ENCODE measurements around the gene NOXA1.

The NOXA1 gene

GRCh38 chr9:137452761-137453642 is 29.8 kb downstream of the NOXA1 start:
- H3K4me1 ChIP-seq (ENCODE audit: insufficient read depth, low read length): peaks cover 9% of the 10 kb centered on the region; the same call in 1 of the 2 replicates
- H3K36me3 ChIP-seq (ENCODE audit: insufficient read depth, low read length): no peaks in the 10 kb centered on the region
- no peaks in the 10 kb centered on the region for H3K9me3 ChIP-seq (ENCODE audit: control insufficient read depth, insufficient read depth, low read length)
- peak overlapping the region; percentile 36; the same call in 1 of the 2 replicates for H3K9ac ChIP-seq (ENCODE audit: low read depth, low read length)

- Histone ChIP-seq H3K36me3 (ENCODE audit: insufficient read depth, low read length) (no peaks in the 10 kb centered on the region), H3K4me1 (ENCODE audit: insufficient read depth, low read length) (peaks cover 9% of the 10 kb centered on the region; the same call in 1 of the 2 replicates)
These were observed 30.5 kb downstream of the NOXA1 start for GRCh38 chr9:137453643-137454081.

DNA sequence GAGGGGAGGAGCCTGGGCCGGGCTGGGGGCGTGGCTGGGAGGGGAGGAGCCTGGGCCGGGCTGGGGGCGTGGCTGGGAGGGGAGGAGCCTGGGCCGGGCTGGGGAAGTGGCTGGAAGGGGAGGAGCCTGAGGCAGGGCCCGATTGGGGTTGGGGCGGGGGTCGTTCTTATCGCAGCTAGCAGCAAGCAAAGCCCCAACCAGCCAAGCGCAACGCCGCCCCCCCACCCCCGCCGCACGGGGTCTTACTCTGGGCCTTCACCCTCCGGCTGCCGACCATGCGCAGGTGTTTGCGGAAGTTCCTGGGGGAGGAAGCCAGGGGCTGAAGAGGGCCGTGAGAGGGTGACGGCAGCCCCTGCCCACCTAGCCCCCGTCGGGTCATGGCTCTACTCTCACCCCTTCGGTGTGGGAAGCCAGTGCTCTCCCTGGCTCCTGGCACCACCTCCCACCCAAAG is 31.0 kb downstream of the NOXA1 start:
- peak overlapping the region; percentile 55; the same call in 1 of the 2 replicates for H3K9ac ChIP-seq (ENCODE audit: low read depth, low read length)
- no peaks in the 10 kb centered on the region for H3K36me3 ChIP-seq (ENCODE audit: insufficient read depth, low read length)
- peaks cover 9% of the 10 kb centered on the region; the same call in 1 of the 2 replicates for H3K4me1 ChIP-seq (ENCODE audit: insufficient read depth, low read length)
- H3K9me3 ChIP-seq (ENCODE audit: control insufficient read depth, insufficient read depth, low read length): no peaks in the 10 kb centered on the region

More at GRCh38 chr9:137453643-137454081, 30.5 kb downstream of the NOXA1 start:
- peak overlapping the region; percentile 36; the same call in 1 of the 2 replicates for H3K9ac ChIP-seq (ENCODE audit: low read depth, low read length)
- no peaks in the 10 kb centered on the region for H3K9me3 ChIP-seq (ENCODE audit: control insufficient read depth, insufficient read depth, low read length)

DNA sequence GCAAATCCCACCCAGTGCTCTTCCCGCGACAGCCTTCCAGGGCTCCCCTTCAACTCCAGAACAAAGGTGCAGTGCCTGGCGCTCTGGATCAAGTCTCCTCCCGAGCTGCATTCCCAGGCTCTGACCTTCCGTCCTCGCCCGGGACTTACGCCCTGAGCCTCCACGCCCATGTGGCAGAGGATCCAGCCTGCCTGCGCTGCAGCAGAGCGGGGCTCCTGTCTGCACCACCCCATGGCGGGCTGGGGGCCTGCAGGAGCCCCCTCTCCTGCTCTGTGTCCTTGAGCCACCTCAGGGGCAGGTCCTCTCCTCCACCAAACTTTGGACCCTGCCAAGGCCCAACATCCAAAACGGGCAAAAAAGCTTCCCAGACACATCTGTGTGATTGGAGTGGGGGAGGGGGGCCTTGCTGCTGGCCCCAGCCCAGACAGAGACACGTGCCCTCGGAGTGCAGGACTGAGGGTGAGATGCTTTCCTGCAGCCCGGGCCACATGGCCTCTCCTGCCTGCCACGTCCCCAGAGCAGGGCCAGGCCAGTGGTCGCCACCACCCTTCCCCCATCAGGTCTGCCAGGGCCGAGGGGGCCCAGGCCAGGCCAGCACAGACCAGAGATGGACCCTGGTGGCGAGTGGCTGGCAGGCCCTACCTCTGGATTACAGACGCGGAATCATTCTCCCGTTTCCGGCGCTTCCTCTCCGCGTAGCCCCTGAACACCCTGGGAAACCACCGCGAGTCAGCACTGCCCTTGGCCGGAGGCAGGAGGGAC is 31.6 kb downstream of the NOXA1 start:
- peak overlapping the region; percentile 55; the same call in 1 of the 2 replicates for H3K9ac ChIP-seq (ENCODE audit: low read depth, low read length)
- H3K9me3 ChIP-seq (ENCODE audit: control insufficient read depth, insufficient read depth, low read length): no peaks in the 10 kb centered on the region
- H3K36me3 ChIP-seq (ENCODE audit: insufficient read depth, low read length): no peaks in the 10 kb centered on the region
- H3K4me1 ChIP-seq (ENCODE audit: insufficient read depth, low read length): peaks cover 9% of the 10 kb centered on the region; the same call in 1 of the 2 replicates

DNA sequence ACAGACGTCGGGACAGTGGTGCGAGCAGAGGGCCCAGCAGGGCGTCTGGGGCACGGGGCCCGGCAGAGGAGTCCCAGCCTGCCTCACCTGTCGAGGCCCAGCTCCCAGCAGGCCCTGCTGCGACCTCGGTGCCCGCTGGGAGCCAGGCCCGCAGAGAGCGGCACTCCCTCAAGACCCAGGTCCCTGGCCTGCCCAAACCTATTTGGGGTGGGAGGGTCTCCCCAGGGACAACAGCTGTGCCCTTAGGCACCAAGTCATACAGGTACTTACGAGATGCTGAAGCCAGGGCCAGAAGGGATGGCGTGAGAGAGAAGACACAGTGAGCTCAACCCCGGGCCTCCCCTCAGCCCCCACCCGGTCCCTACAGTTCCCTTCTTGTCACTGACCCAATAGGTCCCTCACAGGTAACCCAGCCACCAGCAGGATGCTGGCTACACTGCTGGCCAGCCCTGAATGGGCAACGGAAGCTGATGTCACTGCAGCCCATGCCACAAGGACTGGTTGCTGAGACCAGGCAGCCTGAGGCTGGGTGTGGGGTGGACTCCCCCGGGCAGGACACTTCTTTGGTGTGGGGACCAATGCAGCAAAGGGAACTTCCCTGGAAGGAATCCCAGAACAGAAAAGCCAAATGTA is 32.3 kb downstream of the NOXA1 start:
- no peak overlapping the region for H3K9ac ChIP-seq (ENCODE audit: low read depth, low read length)
- no peaks in the 10 kb centered on the region for H3K9me3 ChIP-seq (ENCODE audit: control insufficient read depth, insufficient read depth, low read length)
- H3K36me3 ChIP-seq (ENCODE audit: insufficient read depth, low read length): no peaks in the 10 kb centered on the region
- H3K4me1 ChIP-seq (ENCODE audit: insufficient read depth, low read length): peaks cover 9% of the 10 kb centered on the region; the same call in 1 of the 2 replicates

GRCh38 chr9:137456061-137456863 is 33.1 kb downstream of the NOXA1 start:
- Histone ChIP-seq H3K9me3 (ENCODE audit: control insufficient read depth, insufficient read depth, low read length) (no peaks in the 10 kb centered on the region), H3K9ac (ENCODE audit: low read depth, low read length) (no peak overlapping the region), H3K36me3 (ENCODE audit: insufficient read depth, low read length) (no peaks in the 10 kb centered on the region), H3K4me1 (ENCODE audit: insufficient read depth, low read length) (peaks cover 9% of the 10 kb centered on the region; the same call in 1 of the 2 replicates)

DNA sequence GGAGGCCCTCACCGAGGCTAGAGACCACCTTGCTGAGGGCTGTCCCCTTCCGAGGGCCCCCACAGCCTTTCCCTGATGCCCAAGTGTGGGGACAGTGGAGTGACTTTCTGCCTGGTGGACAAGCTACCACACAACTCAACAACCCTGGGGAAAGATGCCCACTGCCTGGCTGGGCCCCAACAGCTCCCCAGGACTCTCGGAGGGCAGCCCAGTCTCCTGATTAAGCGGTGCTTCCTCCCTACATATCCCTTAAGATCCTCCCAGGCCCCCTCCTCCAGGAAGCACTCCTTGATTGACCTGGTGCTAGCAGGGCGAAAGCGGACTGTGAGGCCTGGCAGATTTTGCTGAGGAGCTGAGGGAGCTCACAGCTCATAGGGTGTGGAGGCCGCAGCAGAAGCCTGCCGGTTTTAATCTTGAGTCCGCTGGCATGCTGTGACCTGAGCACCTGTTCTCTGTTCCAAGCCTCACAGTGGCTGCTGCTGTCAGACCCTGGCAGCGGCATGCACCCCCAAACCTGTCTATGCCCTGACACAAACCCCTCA is 33.7 kb downstream of the NOXA1 start:
- H3K4me1 ChIP-seq (ENCODE audit: insufficient read depth, low read length): peaks cover 9% of the 10 kb centered on the region; the same call in 1 of the 2 replicates
- no peak overlapping the region for H3K9ac ChIP-seq (ENCODE audit: low read depth, low read length)
- no peaks in the 10 kb centered on the region for H3K9me3 ChIP-seq (ENCODE audit: control insufficient read depth, insufficient read depth, low read length)
- no peaks in the 10 kb centered on the region for H3K36me3 ChIP-seq (ENCODE audit: insufficient read depth, low read length)

DNA sequence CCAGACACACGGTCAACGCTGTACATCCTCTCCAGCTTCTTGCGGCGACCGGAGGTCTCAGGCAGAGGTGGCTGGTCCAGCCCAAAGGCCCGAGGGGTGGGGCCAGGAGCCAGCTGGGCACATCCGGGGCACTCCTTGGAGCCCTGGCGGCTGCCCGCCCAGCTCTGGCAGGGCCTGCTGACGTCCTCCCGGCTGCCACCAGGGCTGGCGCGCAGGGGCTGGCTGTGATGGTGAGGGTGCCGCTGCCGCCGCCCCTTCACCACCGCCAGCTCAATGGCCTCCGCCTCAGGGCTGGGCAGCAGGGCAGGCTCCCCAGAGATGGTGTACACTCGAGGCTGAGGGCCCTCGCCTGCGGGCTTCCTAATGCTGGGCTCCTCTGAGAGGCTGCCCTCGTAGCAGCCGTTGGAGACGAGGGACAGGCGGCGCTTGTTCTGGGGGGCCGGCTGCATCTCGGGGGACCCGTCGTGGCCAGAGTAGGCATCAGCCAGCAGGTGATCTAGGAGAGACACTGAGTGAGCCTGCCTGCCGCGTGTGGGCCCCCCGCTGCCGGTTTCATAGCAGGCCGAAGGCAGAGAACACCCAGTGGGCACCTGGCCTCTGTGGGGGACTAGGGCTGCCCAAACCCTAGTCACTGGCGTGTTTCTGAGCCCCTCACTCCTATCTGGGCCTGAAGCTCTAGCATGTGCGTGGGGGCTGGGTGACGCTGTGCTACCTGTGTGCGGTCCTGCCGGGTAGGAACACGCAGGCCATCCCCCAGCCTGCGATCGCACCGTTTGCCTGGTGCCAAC is 34.4 kb downstream of the NOXA1 start:
- H3K36me3 ChIP-seq (ENCODE audit: insufficient read depth, low read length): no peaks in the 10 kb centered on the region
- no peak overlapping the region for H3K9ac ChIP-seq (ENCODE audit: low read depth, low read length)
- peaks cover 9% of the 10 kb centered on the region; the same call in 1 of the 2 replicates for H3K4me1 ChIP-seq (ENCODE audit: insufficient read depth, low read length)
- no peaks in the 10 kb centered on the region for H3K9me3 ChIP-seq (ENCODE audit: control insufficient read depth, insufficient read depth, low read length)

- H3K4me1 ChIP-seq (ENCODE audit: insufficient read depth, low read length): peaks cover 9% of the 10 kb centered on the region; the same call in 1 of the 2 replicates
- no peaks in the 10 kb centered on the region for H3K9me3 ChIP-seq (ENCODE audit: control insufficient read depth, insufficient read depth, low read length)
- peak overlapping the region; percentile 54 for H3K9ac ChIP-seq (ENCODE audit: low read depth, low read length)
- no peaks in the 10 kb centered on the region for H3K36me3 ChIP-seq (ENCODE audit: insufficient read depth, low read length)
These were observed 35.3 kb downstream of the NOXA1 start for GRCh38 chr9:137458194-137459151.

GRCh38 chr9:137459152-137459600 is 36.0 kb downstream of the NOXA1 start, which contains the start of gene NSMF:
Gene NSMF, minus strand, starts transcription at chr9:137459334. Its CDS starts 232 bp downstream, at chr9:137459102.
- H3K9ac ChIP-seq (ENCODE audit: low read depth, low read length): peak within 1 kb of the TSS; percentile 54
- peaks cover 9% of the 10 kb centered on the region; the same call in 1 of the 2 replicates for H3K4me1 ChIP-seq (ENCODE audit: insufficient read depth, low read length)
- no peaks in the 10 kb centered on the region for H3K36me3 ChIP-seq (ENCODE audit: insufficient read depth, low read length)
- H3K9me3 ChIP-seq (ENCODE audit: control insufficient read depth, insufficient read depth, low read length): no peaks in the 10 kb centered on the region

DNA sequence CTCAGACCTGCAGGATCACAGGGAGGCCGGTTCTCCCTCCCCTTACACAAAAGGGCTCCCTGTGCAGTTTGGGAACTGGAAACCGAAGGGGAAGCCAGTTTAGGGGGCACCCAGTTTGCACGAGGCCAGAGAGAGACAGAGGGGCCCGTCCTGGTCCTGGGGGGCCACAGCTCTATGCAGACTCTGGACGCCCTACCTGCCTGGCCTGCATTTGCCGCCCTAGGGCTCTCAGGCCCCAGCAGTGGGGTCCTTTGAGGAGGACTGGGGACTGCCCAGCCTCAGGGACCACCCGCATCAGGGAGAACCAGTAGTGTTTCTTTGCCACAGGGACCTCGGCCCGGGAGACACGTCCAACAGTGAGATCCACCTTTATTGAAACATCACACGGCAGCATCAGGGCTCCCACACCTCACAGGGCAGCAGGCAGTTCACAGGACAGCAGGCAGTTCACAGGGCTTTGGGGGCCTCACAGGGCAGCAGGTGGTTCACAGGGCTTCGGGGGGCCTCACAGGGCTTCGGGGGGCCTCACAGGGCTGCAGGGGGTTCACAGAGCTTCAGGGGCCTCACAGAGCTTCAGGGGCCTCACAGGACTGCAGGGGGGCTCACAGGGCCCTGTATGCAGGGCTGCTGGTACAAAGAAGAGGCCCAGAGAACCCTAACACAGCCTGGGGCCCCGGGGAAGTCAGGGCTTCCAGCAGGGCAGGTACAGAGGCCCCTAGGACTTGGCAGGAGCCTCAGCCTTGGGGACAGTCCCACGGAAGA is 36.6 kb downstream of the NOXA1 start:
- peaks cover 6% of the 10 kb centered on the region; the same call in 1 of the 2 replicates for H3K4me1 ChIP-seq (ENCODE audit: insufficient read depth, low read length)
- H3K36me3 ChIP-seq (ENCODE audit: insufficient read depth, low read length): no peaks in the 10 kb centered on the region
- no peaks in the 10 kb centered on the region for H3K9me3 ChIP-seq (ENCODE audit: control insufficient read depth, insufficient read depth, low read length)
- H3K9ac ChIP-seq (ENCODE audit: low read depth, low read length): peak overlapping the region; percentile 54; the same call in 1 of the 2 replicates

All from ES-I3 (cell line).